Bronchial epithelial cell (primary cell): ENCODE results near the gene XKR7. TPM values are rescaled to one million over a fixed set of nuclear protein-coding genes. Genes with fewer than 3 reads are reported as not detected.
"Not testable (repeated sequence)": the region's sequence is repeated elsewhere in the genome, so short reads cannot be mapped to it uniquely, and the experiment has no call there.

Experiments used
- DNase-seq: peaks from one replicate; pipeline ENCODE4 v3.0.0-alpha.2; 2010; ENCODE audit warnings: low read depth
- FAIRE-seq: peaks from 2 replicates; lab custom pipeline; 2011; peaks lifted over from hg19 to GRCh38; lab: Jason Lieb, UNC
- H3K27me3 ChIP-seq: 2 replicates; pipeline ENCODE4 v1.5.1; 2011; ENCODE audit warnings: low read length; ENCODE audit not compliant: control insufficient read depth, insufficient read depth
- H3K36me3 ChIP-seq: 2 replicates; pipeline ENCODE4 v1.5.1; 2011; ENCODE audit warnings: low read length; ENCODE audit not compliant: control insufficient read depth, insufficient read depth
- H3K4me3 ChIP-seq: 2 replicates; pipeline ENCODE4 v1.5.1; 2011; ENCODE audit warnings: mild to moderate bottlenecking, low read depth, low read length, control low read depth
- CTCF ChIP-seq: IDR thresholded peaks from 2 replicates; pipeline ENCODE4 v1.5.1; 2011; ENCODE audit warnings: mild to moderate bottlenecking, moderate library complexity, low read length, control low read depth, inconsistent platforms; ENCODE audit not compliant: insufficient read depth, severe bottlenecking
- total RNA-seq: library from RNA; depleted of rRNA; stranded (reverse); fragments of >200 nt; gene quantifications from 2 replicates; pipeline ENCODE4 v1.2.1, GENCODE V29; 2014

Gene XKR7
- total RNA-seq, 1 donor from 2014 or later = not detected

DNA sequence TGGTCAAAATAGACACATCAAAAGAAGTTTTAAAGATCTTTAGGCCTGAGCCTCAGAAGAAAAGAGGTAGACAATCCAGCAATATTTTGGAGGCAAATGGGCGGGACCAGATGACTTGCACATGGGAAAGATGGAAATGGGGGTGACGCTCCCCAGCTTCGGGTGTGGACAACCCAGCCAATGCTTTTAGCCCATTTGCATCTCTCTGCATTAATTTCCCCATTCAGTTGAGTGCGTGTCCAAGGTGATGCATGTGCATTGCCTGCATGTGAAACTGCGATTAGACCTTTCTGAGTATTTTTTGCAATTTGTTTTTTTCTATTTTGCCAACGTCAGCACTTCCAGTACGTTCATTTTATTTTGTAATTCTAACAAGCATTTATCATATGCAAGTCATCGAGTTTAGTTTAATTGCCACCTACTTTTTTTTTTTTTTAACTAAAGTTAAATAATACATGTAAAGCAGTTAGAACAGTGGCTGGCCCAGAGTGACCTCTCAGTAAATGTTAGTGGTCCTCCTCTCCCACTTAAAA is 40.3 kb upstream of the XKR7 start:
- no peak for TF ChIP-seq CTCF
- FAIRE-seq (no peak), DNase-seq (no peak)
- no peaks in the 10 kb centered on the region for H3K36me3 ChIP-seq
- no peaks in the 10 kb centered on the region for H3K27me3 ChIP-seq
- no peak overlapping the region for H3K4me3 ChIP-seq

- not testable (repeated sequence) for H3K4me3 ChIP-seq, H3K36me3 ChIP-seq, FAIRE-seq, H3K27me3 ChIP-seq, DNase-seq
Observed at GRCh38 chr20:31929631-31930030, 38.3 kb upstream of the XKR7 start.

DNA sequence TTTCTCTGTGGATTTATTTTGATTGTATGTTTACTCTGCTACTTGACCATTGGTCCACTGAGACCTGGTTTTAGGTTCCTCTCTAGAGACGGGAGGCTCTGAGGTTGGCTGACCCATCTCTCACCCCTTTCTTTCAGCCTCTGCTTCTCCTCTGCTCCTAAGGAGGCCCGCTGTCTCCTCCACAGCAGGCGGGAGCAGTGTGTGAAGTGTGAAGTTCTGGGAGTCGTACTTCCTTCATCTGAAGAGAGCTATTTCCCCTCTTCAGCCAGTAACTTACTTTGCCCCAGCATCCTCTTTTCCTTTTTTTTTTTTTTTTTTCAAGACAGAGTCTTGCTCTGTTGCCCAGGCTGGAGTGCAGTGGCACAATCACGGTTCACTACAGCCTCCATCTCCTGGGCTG is 37.2 kb upstream of the XKR7 start:
- no peak for TF ChIP-seq CTCF
- Histone ChIP-seq H3K36me3 (no peaks in the 10 kb centered on the region), H3K27me3 (no peaks in the 10 kb centered on the region), H3K4me3 (no peak overlapping the region)
- DNase-seq (no peak), FAIRE-seq (no peak)

DNA sequence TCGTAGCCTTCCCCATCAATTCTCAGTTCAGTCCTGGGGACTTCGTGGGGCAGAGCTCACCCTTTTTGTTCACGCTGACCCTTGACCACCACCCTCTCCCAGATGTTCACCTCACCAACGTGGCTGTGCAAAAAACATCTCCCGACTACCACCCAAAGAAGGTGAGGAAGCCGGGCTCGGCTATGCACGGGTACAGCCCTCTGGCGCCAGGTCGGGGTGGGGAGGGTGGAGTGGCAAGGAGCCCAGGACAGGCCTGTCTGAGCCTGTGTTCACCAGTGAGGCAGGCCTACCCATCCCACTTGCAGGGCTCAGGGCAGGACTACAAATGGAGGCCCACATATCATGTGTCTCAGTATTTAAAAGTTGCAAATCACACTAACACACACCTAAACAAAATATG is 34.3 kb upstream of the XKR7 start:
- no peak overlapping the region for H3K4me3 ChIP-seq
- no peaks in the 10 kb centered on the region for H3K36me3 ChIP-seq
- FAIRE-seq = no peak
- no peak for TF ChIP-seq CTCF
- DNase-seq = peak; percentile 15
- H3K27me3 ChIP-seq = no peaks in the 10 kb centered on the region

- DNase-seq (no peak), FAIRE-seq (no peak)
- Histone ChIP-seq H3K27me3 (no peaks in the 10 kb centered on the region), H3K36me3 (no peaks in the 10 kb centered on the region), H3K4me3 (no peak overlapping the region)
- no peak for TF ChIP-seq CTCF
Observed at GRCh38 chr20:31934491-31934890, 33.5 kb upstream of the XKR7 start.

DNA sequence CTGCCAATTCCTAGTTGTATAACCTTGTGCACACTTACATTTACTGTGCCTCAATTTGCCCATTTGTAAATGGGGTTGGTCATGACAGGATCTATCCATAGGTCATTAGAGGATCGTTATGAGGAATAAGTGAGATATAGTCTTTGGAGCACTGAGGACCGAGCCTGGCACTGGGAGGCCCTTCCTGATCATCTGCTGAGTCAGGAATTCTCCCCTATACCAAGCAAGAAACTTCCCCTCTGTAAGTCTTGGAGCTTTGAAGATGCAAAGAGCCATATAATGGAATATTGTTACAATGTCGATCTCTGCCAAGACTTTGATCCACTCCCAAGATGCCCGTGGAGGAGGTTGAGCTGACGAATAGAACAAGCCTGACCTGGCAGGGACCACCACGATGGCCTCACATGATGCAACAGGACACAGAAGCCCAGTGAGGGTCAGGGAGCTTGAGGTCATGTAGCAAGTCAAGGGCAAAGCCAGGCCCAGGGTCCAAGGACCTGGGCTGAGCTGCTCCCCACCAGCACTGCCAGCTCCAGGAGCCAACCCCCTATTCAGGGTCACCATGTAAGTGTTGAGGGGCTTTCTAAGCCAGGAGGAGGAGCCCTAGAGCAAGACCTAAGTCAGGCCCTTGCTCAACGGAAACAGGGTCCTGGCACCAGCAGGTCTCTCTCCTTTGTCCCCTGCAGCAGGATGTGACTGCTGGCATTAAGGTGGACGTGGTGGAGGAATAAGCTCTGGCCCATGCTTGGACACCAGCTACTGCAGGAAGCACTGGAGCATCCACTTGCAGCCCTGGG is 32.8 kb upstream of the XKR7 start:
- H3K27me3 ChIP-seq = no peaks in the 10 kb centered on the region
- DNase-seq (no peak), FAIRE-seq (no peak)
- TF ChIP-seq CTCF = no peak
- no peaks in the 10 kb centered on the region for H3K36me3 ChIP-seq
- H3K4me3 ChIP-seq = no peak overlapping the region
